Cardiac muscle cell (in vitro differentiated cells and primary cell): ENCODE data around the gene TJP1. TPM values are rescaled to one million over a fixed set of nuclear protein-coding genes. Genes with fewer than 3 reads are reported as not detected.

Experiments
- DNase-seq, 2 donors: peaks; one replicate each; pipeline versions ENCODE4 v3.0.0 to v3.0.0-alpha.2; 2010 to 2017; ENCODE audit warnings: low read depth in 1 of 2, low spot score in 1 of 2
- H3K27ac ChIP-seq: fragments of 200-600 bp; sonication (generic); 2 replicates; pipeline ENCODE4 v1.5.1; 2016
- H3K27me3 ChIP-seq: fragments of 200-600 bp; sonication (generic); 2 replicates; pipeline ENCODE4 v1.6.0; 2016; ENCODE audit warnings: control low read depth
- H3K36me3 ChIP-seq: fragments of 200-600 bp; sonication (generic); 2 replicates; pipeline ENCODE4 v1.5.1; 2016; ENCODE audit warnings: control low read depth
- H3K4me1 ChIP-seq: fragments of 200-600 bp; sonication (generic); 2 replicates; pipeline ENCODE4 v1.8.1; 2017; ENCODE audit warnings: low read depth, mild to moderate bottlenecking, mixed run types
- H3K4me3 ChIP-seq: fragments of 200-600 bp; sonication (generic); 2 replicates; pipeline ENCODE4 v1.5.1; 2016; ENCODE audit warnings: mild to moderate bottlenecking
- H3K9me3 ChIP-seq: fragments of 200-600 bp; sonication (generic); 2 replicates; pipeline ENCODE4 v1.5.1; 2017; ENCODE audit warnings: low read depth, mild to moderate bottlenecking, control low read depth
- polyA plus RNA-seq: library from polyadenylated mRNA; unstranded; fragments of >200 nt; fragmentation: Nextera tagmentation; extraction: Ambion mirVana; gene quantifications from 2 replicates; pipeline ENCODE4 v1.2.1, GENCODE V29; 2016
- total RNA-seq: library from RNA; depleted of rRNA; stranded (reverse); fragments of >200 nt; gene quantifications from 2 replicates; pipeline ENCODE4 v1.2.3, GENCODE V29; 2016
- TF ChIP-seq, protein P1 (sequence below): IDR thresholded peaks from 2 replicates; pipeline ENCODE4 v1.5.1; 2012; ENCODE audit warnings: low read depth, mild to moderate bottlenecking, low read length

TJP1 gene
- total RNA-seq: 76.2 and 93.9 TPM in 2 replicates
- polyA plus RNA-seq: 66.6 and 69.4 TPM in 2 replicates

DNA sequence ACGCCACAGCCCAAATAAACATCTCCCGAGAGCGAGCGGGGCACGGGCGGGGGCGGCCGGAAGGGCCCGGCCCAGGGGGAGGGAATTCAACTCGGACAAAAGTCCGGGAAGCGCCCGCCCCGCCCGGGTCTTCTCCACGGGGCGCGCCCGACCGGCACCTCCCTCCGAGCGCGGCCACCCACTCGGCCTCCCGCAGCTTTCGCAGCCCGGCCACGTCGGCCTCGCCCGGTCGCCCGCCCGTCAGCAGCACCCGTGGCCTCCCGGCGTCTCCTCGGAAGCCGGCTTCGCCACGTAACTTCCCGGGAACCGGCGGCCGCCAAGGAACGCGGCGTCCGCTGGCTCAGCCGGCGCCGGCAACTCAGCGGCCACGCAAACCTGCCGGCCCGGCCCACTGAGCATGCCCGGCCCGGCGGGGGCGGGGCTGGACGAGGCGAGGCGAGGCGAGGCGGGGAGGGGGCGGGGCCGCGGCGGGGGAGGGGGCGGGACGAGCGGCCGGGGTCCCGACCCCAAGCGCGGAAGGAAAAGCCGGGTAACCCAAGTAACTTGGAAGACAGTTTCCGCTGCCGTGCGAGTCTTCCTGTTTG, at the start of gene TJP1:
Gene TJP1 (minus strand): TSS at position 369 of the 584 bp plus-strand sequence. CDS start 440 bp downstream, outside the sequence.
- no peaks in the 10 kb centered on the region for H3K9me3 ChIP-seq
- TF ChIP-seq, protein P1, sequence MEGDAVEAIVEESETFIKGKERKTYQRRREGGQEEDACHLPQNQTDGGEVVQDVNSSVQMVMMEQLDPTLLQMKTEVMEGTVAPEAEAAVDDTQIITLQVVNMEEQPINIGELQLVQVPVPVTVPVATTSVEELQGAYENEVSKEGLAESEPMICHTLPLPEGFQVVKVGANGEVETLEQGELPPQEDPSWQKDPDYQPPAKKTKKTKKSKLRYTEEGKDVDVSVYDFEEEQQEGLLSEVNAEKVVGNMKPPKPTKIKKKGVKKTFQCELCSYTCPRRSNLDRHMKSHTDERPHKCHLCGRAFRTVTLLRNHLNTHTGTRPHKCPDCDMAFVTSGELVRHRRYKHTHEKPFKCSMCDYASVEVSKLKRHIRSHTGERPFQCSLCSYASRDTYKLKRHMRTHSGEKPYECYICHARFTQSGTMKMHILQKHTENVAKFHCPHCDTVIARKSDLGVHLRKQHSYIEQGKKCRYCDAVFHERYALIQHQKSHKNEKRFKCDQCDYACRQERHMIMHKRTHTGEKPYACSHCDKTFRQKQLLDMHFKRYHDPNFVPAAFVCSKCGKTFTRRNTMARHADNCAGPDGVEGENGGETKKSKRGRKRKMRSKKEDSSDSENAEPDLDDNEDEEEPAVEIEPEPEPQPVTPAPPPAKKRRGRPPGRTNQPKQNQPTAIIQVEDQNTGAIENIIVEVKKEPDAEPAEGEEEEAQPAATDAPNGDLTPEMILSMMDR: no peak
- peak within 1 kb of the TSS; percentile 67 for H3K4me3 ChIP-seq
- peaks cover 2% of the 10 kb centered on the region for H3K36me3 ChIP-seq
- H3K27me3 ChIP-seq: no peaks in the 10 kb centered on the region
- DNase-seq: peak; percentile 86 to 93
- peaks cover 8% of the 10 kb centered on the region for H3K4me1 ChIP-seq
- H3K27ac ChIP-seq: peak within 1 kb of the TSS; percentile 99

DNA sequence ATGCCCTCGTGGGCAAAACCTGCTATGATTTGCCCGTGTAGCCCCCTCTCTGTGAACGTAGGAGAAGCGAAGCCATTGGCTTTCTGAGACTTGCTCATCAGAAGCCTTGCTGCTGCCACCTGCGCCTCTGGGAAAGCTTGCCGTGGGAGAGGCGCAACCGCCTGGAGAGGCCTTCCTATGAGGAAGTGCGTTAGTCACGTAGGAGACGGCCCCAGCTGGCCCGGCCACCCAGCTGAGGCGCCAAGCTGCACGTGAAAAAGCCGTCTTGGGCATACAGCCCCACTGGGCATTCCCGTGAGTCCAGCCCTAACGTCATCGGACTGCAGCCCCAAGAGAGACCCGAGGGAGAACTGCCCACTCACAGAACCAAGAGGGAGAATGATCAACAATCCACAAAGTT, 49.1 kb upstream of the TJP1 start:
- no peaks in the 10 kb centered on the region for H3K36me3 ChIP-seq
- TF ChIP-seq, protein P1: no peak
- no peak for DNase-seq
- peaks cover 40% of the 10 kb centered on the region for H3K4me1 ChIP-seq
- no peaks in the 10 kb centered on the region for H3K27me3 ChIP-seq
- peak overlapping the region; percentile 83 for H3K27ac ChIP-seq
- H3K9me3 ChIP-seq: no peaks in the 10 kb centered on the region
- H3K4me3 ChIP-seq: no peak overlapping the region

DNA sequence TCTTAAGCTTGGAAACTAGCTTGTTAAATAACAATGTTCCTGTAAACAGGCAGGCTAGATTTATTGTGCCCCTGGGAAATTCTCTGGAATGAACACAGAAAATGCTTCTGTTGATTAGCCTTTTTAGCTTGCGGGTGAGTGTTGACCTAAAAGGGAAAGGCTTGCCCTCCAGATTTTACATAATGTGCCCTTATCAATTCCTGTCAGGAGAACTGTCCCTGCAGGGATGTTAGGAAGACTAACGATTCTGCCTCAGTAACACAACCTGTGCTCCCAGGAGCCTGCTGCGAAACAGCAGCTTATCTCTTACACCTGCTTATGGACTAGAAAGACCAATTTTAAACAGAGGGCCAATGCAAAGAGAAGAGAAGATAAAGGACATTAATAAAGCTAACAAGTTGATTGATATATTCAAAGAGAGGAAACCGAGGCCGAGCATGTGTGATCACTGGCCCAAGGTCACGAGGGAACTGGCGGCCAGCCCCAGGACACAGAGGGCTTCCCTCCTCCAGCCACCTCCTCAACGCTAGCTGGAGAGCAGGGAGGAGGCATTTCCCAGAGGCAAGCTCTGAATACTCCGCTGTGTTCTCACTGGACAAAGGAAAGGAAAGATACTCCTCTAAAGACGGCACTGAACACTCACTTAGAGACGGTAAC, 48.4 kb upstream of the TJP1 start:
- no peaks in the 10 kb centered on the region for H3K9me3 ChIP-seq
- peak; percentile 11 to 32 for DNase-seq
- H3K4me3 ChIP-seq: no peak overlapping the region
- H3K36me3 ChIP-seq: no peaks in the 10 kb centered on the region
- TF ChIP-seq, protein P1: no peak
- H3K27ac ChIP-seq: peak overlapping the region; percentile 83
- H3K27me3 ChIP-seq: no peaks in the 10 kb centered on the region
- H3K4me1 ChIP-seq: peaks cover 47% of the 10 kb centered on the region

DNA sequence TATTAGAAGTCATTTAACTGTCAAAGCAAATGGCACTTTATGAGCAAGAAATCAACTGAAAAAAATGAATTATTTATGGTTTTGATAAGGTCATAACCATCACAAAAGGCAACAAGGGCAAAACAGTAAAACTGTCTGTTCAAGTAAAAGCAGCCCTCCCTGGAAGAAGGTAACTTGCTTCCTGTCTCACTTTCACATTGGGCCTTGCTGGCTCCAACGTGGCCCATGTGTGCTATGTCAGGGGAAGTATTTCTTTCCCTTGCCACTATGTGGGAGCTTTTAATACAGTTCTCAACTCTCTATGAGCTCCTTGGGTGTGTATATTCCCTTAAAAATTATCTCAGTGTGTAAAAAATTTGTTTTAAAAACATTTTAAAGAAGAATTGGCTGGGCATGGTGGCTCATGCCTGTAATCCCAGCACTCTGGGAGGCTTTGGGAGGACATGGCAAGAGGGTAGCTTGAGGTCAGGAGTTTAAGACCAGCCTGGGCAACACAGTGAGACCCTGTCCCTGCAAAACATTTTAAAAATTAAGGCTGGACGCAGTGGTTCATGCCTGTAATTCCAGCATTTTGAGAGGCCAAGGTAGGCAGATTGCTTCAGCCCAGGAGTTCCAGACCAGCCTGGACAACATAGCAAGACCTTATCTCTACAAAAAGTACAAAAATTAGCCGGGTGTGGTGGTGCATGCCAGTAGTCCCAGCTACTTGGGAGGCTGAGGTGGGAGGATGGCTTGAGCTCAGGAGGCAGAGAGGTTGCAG, 45.2 kb upstream of the TJP1 start:
- TF ChIP-seq, protein P1: no peak
- H3K4me3 ChIP-seq: no peak overlapping the region
- H3K27ac ChIP-seq: peak overlapping the region; percentile 29
- H3K36me3 ChIP-seq: no peaks in the 10 kb centered on the region
- no peaks in the 10 kb centered on the region for H3K27me3 ChIP-seq
- H3K4me1 ChIP-seq: peaks cover 44% of the 10 kb centered on the region
- H3K9me3 ChIP-seq: no peaks in the 10 kb centered on the region
- no peak for DNase-seq

DNA sequence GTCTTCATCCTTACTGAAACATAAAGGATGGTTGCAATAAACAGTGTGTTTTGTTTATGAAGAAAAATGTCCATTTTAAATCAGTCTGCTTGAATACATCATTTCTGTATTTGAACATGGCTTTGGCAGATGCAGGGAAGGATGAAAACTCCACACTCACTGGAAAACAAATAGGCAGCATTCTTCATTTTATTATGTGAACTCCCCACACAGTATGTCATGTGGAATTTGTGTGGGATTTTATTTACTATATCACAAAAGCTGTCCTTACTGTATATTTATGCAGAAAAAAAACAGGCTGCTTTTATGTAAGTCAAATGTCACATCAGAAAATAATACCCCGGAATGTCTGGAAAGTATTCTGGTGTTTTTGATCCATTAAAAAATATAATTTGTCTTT, 44.1 kb upstream of the TJP1 start:
- Histone ChIP-seq H3K9me3 (no peaks in the 10 kb centered on the region), H3K4me3 (no peak overlapping the region), H3K4me1 (peaks cover 45% of the 10 kb centered on the region), H3K36me3 (no peaks in the 10 kb centered on the region), H3K27me3 (no peaks in the 10 kb centered on the region), H3K27ac (peak overlapping the region; percentile 29)
- TF ChIP-seq, protein P1: no peak
- no peak for DNase-seq
